LHCN-M2 (cell line): ENCODE measurements around the gene ANO4. TPM values are rescaled to one million over a fixed set of nuclear protein-coding genes. Genes with fewer than 3 reads are reported as not detected.

Source experiments
- total RNA-seq: library from RNA; depleted of rRNA; stranded (reverse); fragments of >200 nt; gene quantifications from 2 replicates; pipeline ENCODE4 v1.2.3, GENCODE V29; 2014; rRNA removed

ANO4 gene
- total RNA-seq, 1 experiment from 2014 or later = 8.3 TPM

Other genes with a start within 250 kb of the ANO4 start
- 40.8 and 41.4 TPM in 2 replicates for gene GAS2L3, start 221.1 kb upstream of the ANO4 start, total RNA-seq